Kidney epithelial cell (primary cell): Measurements from ENCODE around the gene CHM. TPM values are rescaled to one million over a fixed set of nuclear protein-coding genes. Genes with fewer than 3 reads are reported as not detected.

Experiments
- DNase-seq: peaks from one replicate; pipeline ENCODE4 v3.0.0-alpha.2; 2010; ENCODE audit warnings: low read depth
- H3K27me3 ChIP-seq: 2 replicates; pipeline ENCODE4 v1.6.0; 2011; ENCODE audit warnings: low read length; ENCODE audit not compliant: control insufficient read depth, insufficient read depth
- H3K36me3 ChIP-seq: 2 replicates; pipeline ENCODE4 v1.5.1; 2011; ENCODE audit warnings: low read length; ENCODE audit not compliant: control insufficient read depth, insufficient read depth
- H3K4me3 ChIP-seq: 2 replicates; pipeline ENCODE4 v1.5.1; 2011; ENCODE audit warnings: low read depth, mild to moderate bottlenecking, control low read depth, low read length
- total RNA-seq: library from RNA; depleted of rRNA; stranded (reverse); fragments of >200 nt; gene quantifications from 2 replicates; pipeline ENCODE4 v1.2.3, GENCODE V29; 2015
- TF ChIP-seq, protein P1 (sequence below): IDR thresholded peaks from 2 replicates; pipeline ENCODE4 v1.5.1; 2011; ENCODE audit warnings: mild to moderate bottlenecking, moderate library complexity, low read length, control low read depth, inconsistent platforms; ENCODE audit not compliant: insufficient read depth, poor library complexity, severe bottlenecking

CHM gene
- total RNA-seq, 1 donor from 2014 or later, result 24.8 TPM

- Histone ChIP-seq H3K36me3 (no peaks in the 10 kb centered on the region), H3K4me3 (no peak overlapping the region), H3K27me3 (no peaks in the 10 kb centered on the region)
- TF ChIP-seq, protein P1, sequence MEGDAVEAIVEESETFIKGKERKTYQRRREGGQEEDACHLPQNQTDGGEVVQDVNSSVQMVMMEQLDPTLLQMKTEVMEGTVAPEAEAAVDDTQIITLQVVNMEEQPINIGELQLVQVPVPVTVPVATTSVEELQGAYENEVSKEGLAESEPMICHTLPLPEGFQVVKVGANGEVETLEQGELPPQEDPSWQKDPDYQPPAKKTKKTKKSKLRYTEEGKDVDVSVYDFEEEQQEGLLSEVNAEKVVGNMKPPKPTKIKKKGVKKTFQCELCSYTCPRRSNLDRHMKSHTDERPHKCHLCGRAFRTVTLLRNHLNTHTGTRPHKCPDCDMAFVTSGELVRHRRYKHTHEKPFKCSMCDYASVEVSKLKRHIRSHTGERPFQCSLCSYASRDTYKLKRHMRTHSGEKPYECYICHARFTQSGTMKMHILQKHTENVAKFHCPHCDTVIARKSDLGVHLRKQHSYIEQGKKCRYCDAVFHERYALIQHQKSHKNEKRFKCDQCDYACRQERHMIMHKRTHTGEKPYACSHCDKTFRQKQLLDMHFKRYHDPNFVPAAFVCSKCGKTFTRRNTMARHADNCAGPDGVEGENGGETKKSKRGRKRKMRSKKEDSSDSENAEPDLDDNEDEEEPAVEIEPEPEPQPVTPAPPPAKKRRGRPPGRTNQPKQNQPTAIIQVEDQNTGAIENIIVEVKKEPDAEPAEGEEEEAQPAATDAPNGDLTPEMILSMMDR, result no peak
- no peak for DNase-seq
Measured at GRCh38 chrX:86044216-86044615, 3.1 kb downstream of the CHM start.

DNA sequence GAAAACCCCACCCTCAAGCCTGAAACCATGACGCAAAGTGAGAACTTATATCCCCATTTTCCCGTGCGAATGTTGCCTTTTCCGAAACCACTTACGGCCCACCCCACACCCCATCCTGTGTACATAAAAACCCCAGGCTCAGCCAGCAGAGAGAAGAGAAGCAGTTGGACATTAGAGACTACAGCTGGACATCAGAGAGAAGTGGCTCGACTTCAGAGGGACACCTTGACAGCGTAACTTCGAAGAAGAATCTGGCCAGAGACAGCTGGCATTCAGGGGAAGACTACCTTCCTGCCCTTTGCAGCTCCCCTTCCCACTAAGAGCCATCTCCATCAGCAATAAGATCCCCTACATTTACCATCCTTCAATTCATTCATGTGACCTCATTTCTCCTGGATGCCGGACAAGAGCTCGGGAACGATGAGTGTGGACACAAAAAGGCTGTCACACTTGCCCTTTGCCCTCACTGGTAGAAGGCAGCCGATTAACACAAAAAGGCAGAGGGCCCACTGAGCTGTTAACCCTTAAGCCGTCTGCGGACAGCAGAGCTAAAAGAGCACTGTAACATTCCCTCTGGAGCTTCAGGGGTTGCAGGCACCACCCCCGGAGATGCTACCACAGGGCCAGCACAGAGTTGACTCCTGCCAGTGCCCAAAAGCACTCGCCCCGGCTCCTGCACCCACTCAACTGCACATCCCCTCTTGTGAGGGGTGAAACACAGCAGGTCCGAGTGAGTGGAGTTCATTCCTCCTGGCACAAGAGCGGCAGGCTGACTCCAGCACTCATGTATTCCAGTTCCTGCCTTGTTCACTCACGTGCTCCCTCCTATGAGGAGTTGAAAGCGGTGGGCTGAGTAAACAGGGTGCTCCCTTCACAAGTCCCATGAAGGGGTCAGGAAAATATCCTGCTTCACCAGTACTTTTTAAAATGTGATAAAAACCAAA is 7.5 kb downstream of the CHM start:
- Histone ChIP-seq H3K27me3 (no peaks in the 10 kb centered on the region), H3K36me3 (no peaks in the 10 kb centered on the region), H3K4me3 (no peak overlapping the region)
- no peak for DNase-seq
- TF ChIP-seq, protein P1, result no peak

- no peaks in the 10 kb centered on the region for H3K36me3 ChIP-seq
- no peak overlapping the region for H3K4me3 ChIP-seq
- TF ChIP-seq, protein P1, result no peak
- H3K27me3 ChIP-seq, result no peaks in the 10 kb centered on the region
- no peak for DNase-seq
Measured at GRCh38 chrX:86033385-86033784, 14.0 kb downstream of the CHM start.

GRCh38 chrX:86028681-86029080 is 18.7 kb downstream of the CHM start:
- H3K27me3 ChIP-seq, result no peaks in the 10 kb centered on the region
- H3K36me3 ChIP-seq, result no peaks in the 10 kb centered on the region
- no peak overlapping the region for H3K4me3 ChIP-seq
- TF ChIP-seq, protein P1, result no peak
- no peak for DNase-seq

- DNase-seq, result no peak
Measured at GRCh38 chrX:86023811-86024210, 23.5 kb downstream of the CHM start.

More at GRCh38 chrX:86023811-86024210, 23.5 kb downstream of the CHM start:
- TF ChIP-seq, protein P1, result no peak
- Histone ChIP-seq H3K36me3 (no peaks in the 10 kb centered on the region), H3K4me3 (no peak overlapping the region), H3K27me3 (no peaks in the 10 kb centered on the region)
